Ovary (tissue), 9 donors: ENCODE results near the gene PTPN14. TPM values are rescaled to one million over a fixed set of nuclear protein-coding genes. Genes with fewer than 3 reads are reported as not detected.
"Not testable (repeated sequence)": the region's sequence is repeated elsewhere in the genome, so short reads cannot be mapped to it uniquely, and the experiment has no call there.

ENCODE experiments used
- DNase-seq, 5 donors: peaks; one replicate each; pipeline ENCODE4 v3.0.0-alpha.2; 2019 to 2020
- H3K27ac ChIP-seq, 2 donors: fragments of 200-600 bp; one replicate each; pipeline versions ENCODE4 v1.5.1 to v1.8.0; 2019 to 2022
- H3K27me3 ChIP-seq: fragments of 200-600 bp; one replicate; pipeline ENCODE4 v1.8.0; 2022
- H3K36me3 ChIP-seq: fragments of 200-600 bp; sonication (generic); one replicate; pipeline ENCODE4 v1.5.1; 2019
- H3K4me1 ChIP-seq: one replicate; pipeline ENCODE4 v1.8.1; 2013; ENCODE audit warnings: mild to moderate bottlenecking, moderate library complexity; ENCODE audit not compliant: insufficient read depth
- H3K4me3 ChIP-seq: fragments of 200-600 bp; sonication (generic); one replicate; pipeline ENCODE4 v1.5.1; 2017
- H3K9me3 ChIP-seq, 2 donors: fragments of 200-600 bp in 1 of 2; sonication (generic) in 1 of 2; one replicate each; pipeline versions ENCODE4 v1.5.1 to v1.8.1; 2013 to 2019; ENCODE audit warnings: mild to moderate bottlenecking in 1 of 2, moderate library complexity in 1 of 2
- CTCF ChIP-seq, 3 donors: fragments of 450-650 bp in 2 of 3; fragments of 200-600 bp in 1 of 3; IDR thresholded peaks; one replicate each; pipeline versions ENCODE4 v1.5.1 to v1.8.0; 2016 to 2022; ENCODE audit warnings: antibody characterized with exemption in 3 of 3, mild to moderate bottlenecking in 1 of 3
- EP300 ChIP-seq: sonication (generic); formaldehyde crosslinking; IDR thresholded peaks from one replicate; pipeline ENCODE4 v1.6.1; 2017; ENCODE audit warnings: antibody characterized with exemption
- POLR2A ChIP-seq: fragments of 450-650 bp; IDR thresholded peaks from one replicate; pipeline ENCODE4 v1.6.1; 2017; ENCODE audit warnings: antibody characterized with exemption, mild to moderate bottlenecking, moderate library complexity
- WGBS, 3 donors: extraction: QIAGEN DNeasy Blood & Tissue Kit in 1 of 3; methylation state at CpG; one replicate each; pipeline versions ENCODE4 v1.1.5 to v1.1.7; 2013 to 2017; 5-methylcytosine and 5-hydroxymethylcytosine counted together
- intact Hi-C, 4 donors: fragments of 100-400 bp; cut with DNase I; formaldehyde crosslinking; loops; one replicate each; pipeline versions ENCODE4 v1.11.0 to v1.15.1; 2022 to 2023
- polyA plus RNA-seq, 2 donors: library from polyadenylated mRNA; stranded (reverse); fragments of 200-250 nt in 1 of 2; fragments of 350-450 nt in 1 of 2; fragmentation: Illumina TruSeq in 1 of 2; extraction: RNeasy Lipid Tissue Mini Kit (QIAGEN cat#74804) in 1 of 2; gene quantifications; one replicate each; pipeline ENCODE4 v1.2.3, GENCODE V29; 2013 to 2014
- total RNA-seq, 7 donors: library from RNA; depleted of rRNA in 2 of 7; stranded (reverse); fragments of >200 nt in 2 of 7; fragmentation: NEBNext Ultra II Directional in 3 of 7; extraction: Animal tissue kit (Norgen Biotek cat#: 25700) in 3 of 7; gene quantifications; one replicate each; pipeline versions ENCODE4 v1.1.0 to v1.2.4, GENCODE V29; 2016 to 2023
- donor health status: DM: no; HTN: no; CAD: no; lungs with moderate emphysema.
- donor health status: DM: no; HTN: no; CAD: no.
- donor health status: Bipolar disorder and iron deficiency.
- donor health status: DM: yes; HTN: yes; CAD: no.
- donor health status: DM: no; HTN: no; CAD: no.
- donor health status: DM: yes; HTN: yes; CAD: no.

The PTPN14 gene
- total and polyA plus RNA-seq, 9 donors = 7.6 to 68.9 (median 41.1) TPM

- no peaks in the 10 kb centered on the region for H3K9me3 ChIP-seq
- H3K4me1 ChIP-seq = peaks cover 5% of the 10 kb centered on the region
- intact Hi-C loops = no loop called here
- no peaks in the 10 kb centered on the region for H3K27me3 ChIP-seq
- DNase-seq = no peak
- TF ChIP-seq POLR2A (no peak), EP300 (no peak), CTCF (IDR thresholded peaks at IDR 0.05) (no peak)
- no peak overlapping the region for H3K4me3 ChIP-seq
- no peak overlapping the region for H3K27ac ChIP-seq
- H3K36me3 ChIP-seq = no peaks in the 10 kb centered on the region
- 85 to 92% (median 85%) methylated on average over 5 of the region's 5 CpGs for WGBS, 3 donors
Measured at GRCh38 chr1:214525535-214526019, 25.8 kb downstream of the PTPN14 start.

DNA sequence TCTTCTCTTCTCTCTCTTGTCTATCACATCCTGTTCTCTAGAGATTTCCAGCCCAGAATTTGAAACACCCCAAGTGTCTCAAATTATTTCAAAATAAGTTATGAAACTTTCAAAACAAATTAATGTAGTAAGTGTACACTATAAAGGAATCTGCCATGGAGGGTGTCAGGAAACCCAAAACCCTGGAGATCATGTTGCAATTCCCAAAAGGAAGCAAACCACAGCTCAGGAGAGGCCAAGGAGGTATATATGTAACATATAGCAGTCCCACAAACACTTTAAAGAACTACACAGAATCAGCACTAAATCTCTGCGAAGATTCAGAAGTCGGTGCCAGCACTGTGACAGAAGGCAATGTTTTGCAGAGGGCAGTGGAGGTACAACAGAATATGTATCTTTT lies 26.6 kb downstream of the PTPN14 start:
- Histone ChIP-seq H3K9me3 (no peaks in the 10 kb centered on the region), H3K36me3 (no peaks in the 10 kb centered on the region), H3K27ac (no peak overlapping the region), H3K4me3 (no peak overlapping the region), H3K4me1 (peaks cover 2% of the 10 kb centered on the region), H3K27me3 (no peaks in the 10 kb centered on the region)
- DNase-seq = no peak
- 53 to 75% (median 73%) methylated on average over 2 of the region's 2 CpGs for WGBS, 3 donors
- intact Hi-C loops = no loop called here
- no peak for TF ChIP-seq POLR2A
- no peak for TF ChIP-seq EP300
- TF ChIP-seq CTCF (IDR thresholded peaks at IDR 0.05) = no peak

DNA sequence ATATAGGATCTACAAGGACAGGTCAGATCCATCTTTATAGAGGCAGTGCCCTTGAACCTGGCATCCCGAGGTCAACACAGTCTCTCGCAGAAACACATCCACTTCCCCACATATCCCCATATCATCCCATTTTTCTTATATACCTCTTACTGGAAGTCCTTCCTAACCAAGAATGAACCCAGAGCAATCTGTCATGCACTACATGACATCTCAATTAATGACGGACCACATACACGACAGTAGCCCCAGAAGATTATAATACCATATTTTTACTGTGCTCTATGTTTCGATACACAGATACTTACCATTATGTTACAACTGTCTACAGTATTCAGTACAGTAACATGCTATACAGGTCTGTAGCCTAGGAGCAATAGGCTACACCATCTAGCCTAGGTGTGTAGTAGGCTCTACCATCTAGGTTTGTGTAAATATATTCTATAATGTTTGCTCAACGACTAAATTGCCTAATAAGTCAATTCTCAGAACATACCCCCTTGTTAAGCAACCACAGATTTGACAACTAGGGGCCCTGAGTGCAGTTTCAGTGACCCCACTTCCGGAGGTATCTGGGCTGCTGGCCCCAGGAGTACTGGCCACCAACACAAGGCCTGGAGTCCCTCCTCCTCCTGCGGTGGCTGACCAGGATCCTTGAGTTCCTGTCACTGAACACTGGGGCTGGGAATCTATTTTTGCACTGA lies 28.1 kb downstream of the PTPN14 start:
- DNase-seq = no peak
- no peak overlapping the region for H3K4me3 ChIP-seq
- H3K36me3 ChIP-seq = no peaks in the 10 kb centered on the region
- H3K27ac ChIP-seq = no peak overlapping the region
- 93 to 96% (median 94%) methylated on average over 8 of the region's 8 CpGs for WGBS, 3 donors
- peaks cover 2% of the 10 kb centered on the region for H3K4me1 ChIP-seq
- no peak for TF ChIP-seq CTCF (IDR thresholded peaks at IDR 0.05)
- TF ChIP-seq POLR2A = no peak
- TF ChIP-seq EP300 = no peak
- H3K27me3 ChIP-seq = no peaks in the 10 kb centered on the region
- no peaks in the 10 kb centered on the region for H3K9me3 ChIP-seq
- intact Hi-C loops = no loop called here

- H3K27me3 ChIP-seq, H3K4me1 ChIP-seq, DNase-seq, intact Hi-C loops, H3K9me3 ChIP-seq, H3K36me3 ChIP-seq, H3K27ac ChIP-seq, H3K4me3 ChIP-seq: not testable (repeated sequence)
- WGBS, 3 donors = 96 to 97% (median 96%) methylated on average over 9 of the region's 9 CpGs
Measured at GRCh38 chr1:214521458-214521857, 29.9 kb downstream of the PTPN14 start.

- intact Hi-C loops = no loop called here
- no peak overlapping the region for H3K4me3 ChIP-seq
- H3K36me3 ChIP-seq = no peaks in the 10 kb centered on the region
- H3K27ac ChIP-seq = no peak overlapping the region
- peaks cover 2% of the 10 kb centered on the region for H3K4me1 ChIP-seq
- TF ChIP-seq CTCF (IDR thresholded peaks at IDR 0.05) = no peak
- no peak for TF ChIP-seq POLR2A
- no peak for TF ChIP-seq EP300
- H3K9me3 ChIP-seq = no peaks in the 10 kb centered on the region
- no peaks in the 10 kb centered on the region for H3K27me3 ChIP-seq
- no peak for DNase-seq
- WGBS, 3 donors = 79 to 92% (median 85%) methylated on average over 3 of the region's 3 CpGs
Measured at GRCh38 chr1:214520544-214521165, 30.7 kb downstream of the PTPN14 start.
